GM12865 (cell line): Measurements from ENCODE around the gene DISP3.

ENCODE experiments used
- DNase-seq: peaks from one replicate; pipeline ENCODE4 v3.0.0; 2010; ENCODE audit warnings: low read depth
- H3K4me3 ChIP-seq: 2 replicates; pipeline ENCODE4 v1.5.1; 2011; ENCODE audit warnings: mild to moderate bottlenecking, low read depth, low read length, control low read depth
- CTCF ChIP-seq: IDR thresholded peaks from 2 replicates; pipeline ENCODE4 v1.5.1; 2011; ENCODE audit warnings: low read length, control low read depth, low read depth, inconsistent platforms; ENCODE audit not compliant: insufficient read depth; ENCODE audit errors: missing control alignments

Gene DISP3

GRCh38 chr1:11526071-11526895 lies 47.3 kb downstream of the DISP3 start:
- no peak for TF ChIP-seq CTCF
- no peak overlapping the region for H3K4me3 ChIP-seq
- no peak for DNase-seq

GRCh38 chr1:11527541-11528452 lies 48.8 kb downstream of the DISP3 start:
- DNase-seq = no peak
- no peak overlapping the region for H3K4me3 ChIP-seq
- no peak for TF ChIP-seq CTCF

GRCh38 chr1:11528611-11529261 lies 49.8 kb downstream of the DISP3 start:
- no peak for TF ChIP-seq CTCF
- no peak overlapping the region for H3K4me3 ChIP-seq
- DNase-seq = no peak

- no peak for TF ChIP-seq CTCF
- no peak overlapping the region for H3K4me3 ChIP-seq
- DNase-seq = no peak
Measured at GRCh38 chr1:11529330-11529729, 50.4 kb downstream of the DISP3 start.

GRCh38 chr1:11529763-11530730 lies 51.1 kb downstream of the DISP3 start:
- no peak for TF ChIP-seq CTCF
- DNase-seq = no peak
- no peak overlapping the region for H3K4me3 ChIP-seq

- H3K4me3 ChIP-seq = no peak overlapping the region
- no peak for TF ChIP-seq CTCF
- DNase-seq = no peak
Measured at GRCh38 chr1:11530731-11531311, 51.9 kb downstream of the DISP3 start.
